Central memory CD8-positive, alpha-beta T cell (primary cell): ENCODE data around the gene PRKCA.

Source experiments
- ATAC-seq: fragments of 150-1000 bp; cut with Tn5 transposase; replicated peaks from 2 replicates; pipeline ENCODE4 v1.10.0; 2022; ENCODE audit warnings: mild to moderate bottlenecking, moderate FRiP score, moderate number of reproducible peaks; ENCODE audit not compliant: poor library complexity, severe bottlenecking; ENCODE audit errors: extremely low read depth
- DNase-seq, 2 donors: peaks; one replicate each; pipeline ENCODE4 v3.0.0; 2021; ENCODE audit warnings: low spot score in 2 of 2
- H3K27ac Mint-ChIP-seq: one replicate; pipeline ENCODE4 v1.8.0; 2022; ENCODE audit warnings: low read depth, mild to moderate bottlenecking, moderate library complexity, mixed read lengths
- H3K27me3 Mint-ChIP-seq: one replicate; pipeline ENCODE4 v1.8.0; 2022; ENCODE audit warnings: mixed read lengths
- H3K36me3 Mint-ChIP-seq: one replicate; pipeline ENCODE4 v1.8.0; 2022; ENCODE audit warnings: mild to moderate bottlenecking, moderate library complexity, mixed read lengths; ENCODE audit not compliant: insufficient read depth
- H3K4me1 Mint-ChIP-seq: one replicate; pipeline ENCODE4 v1.8.0; 2022; ENCODE audit warnings: mixed read lengths
- H3K4me3 Mint-ChIP-seq: one replicate; pipeline ENCODE4 v1.8.0; 2022; ENCODE audit warnings: mild to moderate bottlenecking, moderate library complexity, mixed read lengths
- H3K9me3 Mint-ChIP-seq: one replicate; pipeline ENCODE4 v1.8.0; 2022; ENCODE audit warnings: mixed read lengths

The PRKCA gene

GRCh38 chr17:66369830-66370229 is 67.4 kb downstream of the PRKCA start:
- DNase-seq (no peak), ATAC-seq (no peak)
- Mint-ChIP-seq H3K27ac (no peak overlapping the region), H3K27me3 (no peaks in the 10 kb centered on the region), H3K9me3 (no peaks in the 10 kb centered on the region), H3K4me1 (peaks cover 4% of the 10 kb centered on the region), H3K4me3 (no peak overlapping the region), H3K36me3 (peaks cover 1% of the 10 kb centered on the region)

- DNase-seq: no peak
- no peaks in the 10 kb centered on the region for H3K9me3 Mint-ChIP-seq
- H3K4me1 Mint-ChIP-seq: no peaks in the 10 kb centered on the region
- H3K4me3 Mint-ChIP-seq: no peak overlapping the region
- no peaks in the 10 kb centered on the region for H3K27me3 Mint-ChIP-seq
- ATAC-seq: no peak
- no peak overlapping the region for H3K27ac Mint-ChIP-seq
- H3K36me3 Mint-ChIP-seq: peaks cover 1% of the 10 kb centered on the region
These were observed 69.1 kb downstream of the PRKCA start for GRCh38 chr17:66371561-66371960.

GRCh38 chr17:66372182-66372581 is 69.8 kb downstream of the PRKCA start:
- Mint-ChIP-seq H3K9me3 (no peaks in the 10 kb centered on the region), H3K36me3 (peaks cover 1% of the 10 kb centered on the region), H3K4me3 (no peak overlapping the region), H3K4me1 (no peaks in the 10 kb centered on the region), H3K27ac (no peak overlapping the region), H3K27me3 (no peaks in the 10 kb centered on the region)
- DNase-seq (no peak), ATAC-seq (no peak)

GRCh38 chr17:66373079-66373478 is 70.7 kb downstream of the PRKCA start:
- no peak for ATAC-seq
- Mint-ChIP-seq H3K4me1 (no peaks in the 10 kb centered on the region), H3K9me3 (no peaks in the 10 kb centered on the region), H3K27ac (no peak overlapping the region), H3K4me3 (no peak overlapping the region), H3K36me3 (peaks cover 1% of the 10 kb centered on the region), H3K27me3 (no peaks in the 10 kb centered on the region)
- DNase-seq: no peak

GRCh38 chr17:66373944-66374817 is 71.8 kb downstream of the PRKCA start:
- Mint-ChIP-seq H3K27ac (peak overlapping the region; percentile 62), H3K9me3 (no peaks in the 10 kb centered on the region), H3K36me3 (no peaks in the 10 kb centered on the region), H3K4me1 (no peaks in the 10 kb centered on the region), H3K4me3 (no peak overlapping the region), H3K27me3 (no peaks in the 10 kb centered on the region)
- DNase-seq (peak; percentile 19 to 26), ATAC-seq (peak; percentile 87)

GRCh38 chr17:66375121-66375520 is 72.7 kb downstream of the PRKCA start:
- no peaks in the 10 kb centered on the region for H3K9me3 Mint-ChIP-seq
- H3K4me1 Mint-ChIP-seq: no peaks in the 10 kb centered on the region
- ATAC-seq: no peak
- H3K4me3 Mint-ChIP-seq: no peak overlapping the region
- H3K27ac Mint-ChIP-seq: no peak overlapping the region
- DNase-seq: no peak
- H3K36me3 Mint-ChIP-seq: no peaks in the 10 kb centered on the region
- no peaks in the 10 kb centered on the region for H3K27me3 Mint-ChIP-seq

GRCh38 chr17:66378296-66378695 is 75.9 kb downstream of the PRKCA start:
- no peaks in the 10 kb centered on the region for H3K9me3 Mint-ChIP-seq
- H3K27ac Mint-ChIP-seq: no peak overlapping the region
- no peaks in the 10 kb centered on the region for H3K27me3 Mint-ChIP-seq
- H3K4me3 Mint-ChIP-seq: no peak overlapping the region
- H3K4me1 Mint-ChIP-seq: no peaks in the 10 kb centered on the region
- no peak for DNase-seq
- H3K36me3 Mint-ChIP-seq: no peaks in the 10 kb centered on the region
- no peak for ATAC-seq

- Mint-ChIP-seq H3K9me3 (no peaks in the 10 kb centered on the region), H3K27ac (no peak overlapping the region), H3K4me1 (no peaks in the 10 kb centered on the region), H3K27me3 (no peaks in the 10 kb centered on the region), H3K4me3 (no peak overlapping the region), H3K36me3 (no peaks in the 10 kb centered on the region)
- DNase-seq (no peak), ATAC-seq (no peak)
These were observed 77.1 kb downstream of the PRKCA start for GRCh38 chr17:66379544-66379943.

GRCh38 chr17:66379996-66380395 is 77.6 kb downstream of the PRKCA start:
- Mint-ChIP-seq H3K9me3 (no peaks in the 10 kb centered on the region), H3K4me1 (no peaks in the 10 kb centered on the region), H3K4me3 (no peak overlapping the region), H3K36me3 (no peaks in the 10 kb centered on the region), H3K27ac (no peak overlapping the region), H3K27me3 (no peaks in the 10 kb centered on the region)
- no peak for ATAC-seq
- DNase-seq: no peak

GRCh38 chr17:66381701-66382362 is 79.4 kb downstream of the PRKCA start:
- Mint-ChIP-seq H3K9me3 (no peaks in the 10 kb centered on the region), H3K27ac (no peak overlapping the region), H3K36me3 (no peaks in the 10 kb centered on the region), H3K4me3 (no peak overlapping the region), H3K4me1 (peaks cover 4% of the 10 kb centered on the region), H3K27me3 (no peaks in the 10 kb centered on the region)
- ATAC-seq (no peak), DNase-seq (no peak)

- Mint-ChIP-seq H3K4me3 (no peak overlapping the region), H3K4me1 (peaks cover 8% of the 10 kb centered on the region), H3K27ac (no peak overlapping the region), H3K9me3 (no peaks in the 10 kb centered on the region), H3K36me3 (no peaks in the 10 kb centered on the region), H3K27me3 (no peaks in the 10 kb centered on the region)
- DNase-seq: no peak
- ATAC-seq: no peak
These were observed 80.9 kb downstream of the PRKCA start for GRCh38 chr17:66383333-66383732.

GRCh38 chr17:66386498-66387351 is 84.3 kb downstream of the PRKCA start:
- Mint-ChIP-seq H3K4me1 (peaks cover 8% of the 10 kb centered on the region), H3K27me3 (no peaks in the 10 kb centered on the region)
- no peak for ATAC-seq

More at GRCh38 chr17:66386498-66387351, 84.3 kb downstream of the PRKCA start:
- no peak overlapping the region for H3K27ac Mint-ChIP-seq
- no peak overlapping the region for H3K4me3 Mint-ChIP-seq
- no peaks in the 10 kb centered on the region for H3K9me3 Mint-ChIP-seq
- peaks cover 2% of the 10 kb centered on the region for H3K36me3 Mint-ChIP-seq
- DNase-seq: no peak
